ENCODE data around the gene MYL12B.
"Not testable (repeated sequence)": the region's sequence is repeated elsewhere in the genome, so short reads cannot be mapped to it uniquely, and the experiment has no call there.

MYL12B gene

DNA sequence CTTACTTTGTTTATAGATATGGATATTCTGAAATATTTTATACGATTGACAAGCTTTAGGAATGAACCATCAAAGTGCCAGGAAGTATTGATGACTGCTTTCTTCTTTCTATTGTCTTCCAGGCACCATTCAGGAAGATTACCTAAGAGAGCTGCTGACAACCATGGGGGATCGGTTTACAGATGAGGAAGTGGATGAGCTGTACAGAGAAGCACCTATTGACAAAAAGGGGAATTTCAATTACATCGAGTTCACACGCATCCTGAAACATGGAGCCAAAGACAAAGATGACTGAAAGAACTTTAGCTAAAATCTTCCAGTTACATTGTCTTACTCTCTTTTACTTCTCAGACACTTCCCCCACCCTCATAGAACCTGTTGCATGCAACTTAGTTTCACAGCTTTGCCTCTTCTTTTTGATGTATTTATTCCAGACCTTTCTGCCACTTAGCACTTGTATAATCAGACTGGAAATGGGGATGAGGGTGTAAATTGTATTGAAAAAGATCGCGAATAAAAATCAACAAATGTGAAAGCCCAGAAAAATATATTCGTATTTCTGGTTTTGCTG, 15.8 kb downstream of the MYL12B start:
- H3K9me3 ChIP-seq (ENCODE audit: control insufficient read depth in 2 of 2, low read length in 2 of 2); H3K4me3 ChIP-seq (ENCODE audit: low read length in 2 of 2); H3K4me1 ChIP-seq (ENCODE audit: control insufficient read depth in 2 of 2, insufficient read depth in 2 of 2, low read length in 2 of 2); H3K27me3 ChIP-seq (ENCODE audit: control insufficient read depth in 2 of 2, insufficient read depth in 2 of 2, low read length in 2 of 2); H3K9ac ChIP-seq (ENCODE audit: low read depth in 1 of 2, low read length in 2 of 2); H3K27ac ChIP-seq (ENCODE audit: low read depth in 2 of 2, low read length in 2 of 2): not testable (repeated sequence)
- peaks cover 50 to 54% of the 10 kb centered on the region in 2 donors for H3K36me3 ChIP-seq (ENCODE audit: control insufficient read depth in 2 of 2, insufficient read depth in 2 of 2, low read length in 2 of 2)

DNA sequence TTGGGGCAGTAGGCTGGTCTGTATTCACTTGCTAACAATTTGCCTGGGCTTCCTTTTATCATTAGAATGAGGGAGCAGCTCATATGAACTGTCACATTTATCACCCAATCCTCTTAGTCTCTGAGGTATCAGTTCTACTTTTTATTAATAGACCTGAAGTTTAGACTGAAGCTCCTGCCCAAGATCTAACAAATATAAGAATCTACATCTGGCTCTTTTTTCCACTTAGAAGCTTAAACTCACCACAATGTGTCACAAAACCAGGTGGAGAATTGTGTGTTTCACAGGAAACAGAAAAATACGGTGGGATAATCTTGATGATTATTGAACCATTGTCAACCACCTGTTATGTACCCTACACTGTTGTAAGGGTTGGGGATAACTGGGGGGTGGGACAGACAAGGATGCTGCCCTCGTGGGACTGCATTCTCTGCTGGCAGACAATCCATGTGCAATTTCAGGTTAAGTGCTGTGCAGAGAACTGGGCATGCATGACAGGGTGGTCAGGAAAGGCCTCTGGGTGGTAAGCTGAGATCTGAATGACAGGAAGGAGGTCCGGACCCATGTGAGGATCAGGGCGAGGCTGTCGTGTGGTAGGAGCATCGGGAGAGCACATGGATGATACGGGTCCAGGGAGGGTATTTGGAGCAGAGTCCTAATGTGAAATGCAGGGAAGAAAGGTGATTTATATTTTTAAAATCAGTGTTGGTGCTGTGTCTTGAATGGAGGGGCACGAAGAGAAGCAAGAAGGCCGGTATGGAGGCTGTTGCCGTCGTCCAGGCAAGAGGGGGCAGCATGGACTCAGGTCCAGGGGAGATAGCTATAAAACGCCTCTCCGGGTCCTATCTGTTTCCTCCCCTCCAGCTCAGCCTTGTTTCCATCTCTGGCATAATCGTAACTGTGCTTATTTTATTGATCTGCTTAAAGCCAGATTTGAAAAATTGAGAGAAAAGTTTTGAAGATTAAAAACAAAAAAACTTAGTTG, 17.6 kb downstream of the MYL12B start:
- no peak overlapping the region for H3K9ac ChIP-seq (ENCODE audit: low read depth in 1 of 2, low read length in 2 of 2)
- H3K4me1 ChIP-seq (ENCODE audit: control insufficient read depth in 2 of 2, insufficient read depth in 2 of 2, low read length in 2 of 2): no peaks in the 10 kb centered on the region

DNA sequence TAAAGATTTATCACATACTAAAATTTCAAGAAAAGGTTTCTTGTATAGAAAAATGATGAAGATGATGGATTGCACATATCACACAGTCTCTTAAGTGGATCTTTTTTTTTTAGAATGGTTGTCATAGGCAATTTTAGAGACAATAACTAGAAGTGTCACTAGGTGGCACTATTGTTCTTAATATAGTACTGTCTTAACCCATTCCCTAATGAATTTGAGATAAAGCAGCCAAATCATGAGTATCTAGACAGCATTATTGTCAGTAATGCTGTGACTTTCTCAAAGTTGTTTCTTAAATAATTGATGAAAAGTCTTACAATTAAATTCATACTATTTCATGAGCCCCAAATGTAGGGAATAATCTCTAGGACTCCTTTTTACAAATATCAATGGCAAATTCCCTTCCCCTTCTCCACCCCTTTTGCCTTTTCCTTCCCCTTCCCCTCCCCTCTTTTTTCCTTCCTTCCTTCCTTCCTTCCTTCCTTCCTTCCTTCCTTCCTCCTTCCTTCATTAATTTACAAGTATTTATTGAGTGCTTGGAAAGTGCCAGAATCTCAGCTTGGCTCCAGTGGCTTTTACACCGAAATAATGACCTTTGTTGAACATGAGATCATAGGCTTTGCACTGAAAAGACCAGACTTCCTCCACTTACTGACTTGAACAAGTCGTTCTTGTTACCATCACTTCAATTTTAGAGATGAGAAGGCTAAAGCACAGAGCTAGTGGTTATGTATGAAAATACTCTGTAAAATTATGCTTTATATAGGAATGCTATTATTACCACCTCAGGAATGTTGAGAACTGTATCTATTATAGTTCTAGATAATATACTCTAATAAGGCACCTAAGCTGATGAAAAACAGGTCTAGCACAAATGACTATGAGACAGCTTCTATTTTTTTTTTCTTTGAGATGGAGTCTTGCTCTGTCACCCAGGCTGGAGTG, 19.8 kb downstream of the MYL12B start:
- H3K27ac ChIP-seq (ENCODE audit: low read depth in 2 of 2, low read length in 2 of 2): no peak overlapping the region
- H3K4me3 ChIP-seq (ENCODE audit: low read length in 2 of 2): no peak overlapping the region
- H3K27me3 ChIP-seq (ENCODE audit: control insufficient read depth in 2 of 2, insufficient read depth in 2 of 2, low read length in 2 of 2): no peaks in the 10 kb centered on the region
- H3K9ac ChIP-seq (ENCODE audit: low read depth in 1 of 2, low read length in 2 of 2): no peak overlapping the region
- no peaks in the 10 kb centered on the region for H3K9me3 ChIP-seq (ENCODE audit: control insufficient read depth in 2 of 2, low read length in 2 of 2)
- peaks cover 14 to 20% of the 10 kb centered on the region in 2 donors for H3K36me3 ChIP-seq (ENCODE audit: control insufficient read depth in 2 of 2, insufficient read depth in 2 of 2, low read length in 2 of 2)
- no peaks in the 10 kb centered on the region for H3K4me1 ChIP-seq (ENCODE audit: control insufficient read depth in 2 of 2, insufficient read depth in 2 of 2, low read length in 2 of 2)

More for the DNA sequence above, 17.6 kb downstream of the MYL12B start:
- no peak overlapping the region for H3K4me3 ChIP-seq (ENCODE audit: low read length in 2 of 2)
- H3K9me3 ChIP-seq (ENCODE audit: control insufficient read depth in 2 of 2, low read length in 2 of 2): no peaks in the 10 kb centered on the region
- no peak overlapping the region for H3K27ac ChIP-seq (ENCODE audit: low read depth in 2 of 2, low read length in 2 of 2)
- no peaks in the 10 kb centered on the region for H3K27me3 ChIP-seq (ENCODE audit: control insufficient read depth in 2 of 2, insufficient read depth in 2 of 2, low read length in 2 of 2)
- H3K36me3 ChIP-seq (ENCODE audit: control insufficient read depth in 2 of 2, insufficient read depth in 2 of 2, low read length in 2 of 2): peaks cover 35 to 40% of the 10 kb centered on the region in 2 donors

DNA sequence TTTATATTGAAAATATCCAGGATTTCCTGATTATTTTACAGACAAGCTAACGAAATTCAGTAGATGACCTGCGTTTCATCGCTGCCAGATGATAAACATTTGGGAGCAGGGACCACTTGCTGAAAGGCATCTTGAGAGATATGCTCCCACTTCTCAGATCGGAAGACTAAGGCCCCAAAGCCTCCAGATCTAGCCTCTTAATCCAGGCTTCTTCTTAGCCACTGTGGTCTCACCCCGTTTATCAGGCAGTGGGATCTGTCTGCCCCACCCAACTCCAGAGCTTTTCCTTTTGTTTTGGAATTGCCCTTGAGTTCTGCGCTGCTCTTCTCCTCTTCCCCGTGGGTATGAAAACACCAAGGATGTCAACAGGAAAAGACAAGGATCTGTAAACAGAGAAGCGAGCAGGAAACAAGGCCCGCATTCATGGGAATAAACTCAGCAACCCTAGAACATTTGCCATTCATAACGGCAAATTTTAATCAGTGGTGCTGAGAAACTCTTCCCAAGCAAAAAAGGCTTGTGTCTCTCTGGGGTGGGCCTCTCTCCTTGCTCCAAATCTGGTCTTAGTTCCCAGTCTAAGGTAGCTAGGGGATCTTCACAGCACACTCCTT, 21.4 kb downstream of the MYL12B start:
- peak overlapping the region in 1 of 2 donors; percentile 52 for H3K27ac ChIP-seq (ENCODE audit: low read depth in 2 of 2, low read length in 2 of 2)
- no peak overlapping the region for H3K4me3 ChIP-seq (ENCODE audit: low read length in 2 of 2)
- no peak overlapping the region for H3K9ac ChIP-seq (ENCODE audit: low read depth in 1 of 2, low read length in 2 of 2)

DNA sequence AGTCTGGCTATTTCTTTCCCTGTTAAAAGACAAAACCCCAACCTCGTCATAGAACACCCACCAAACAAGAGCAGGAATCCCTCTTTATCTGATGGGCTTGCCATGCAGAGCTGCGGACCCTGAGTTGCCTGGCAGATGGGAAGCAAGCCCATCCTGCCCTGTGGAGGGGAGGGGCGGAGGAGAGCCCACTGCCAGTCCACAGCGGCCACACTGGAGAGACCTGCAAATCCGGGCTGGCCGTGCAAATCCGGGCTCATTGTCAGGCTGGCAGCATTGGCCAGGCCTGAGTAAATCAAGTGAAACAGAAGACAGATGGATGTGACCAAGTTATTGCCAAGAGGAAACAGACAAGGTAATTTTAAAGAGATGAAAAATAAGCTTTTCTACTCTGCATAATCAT, 22.0 kb downstream of the MYL12B start:
- no peak overlapping the region for H3K9ac ChIP-seq (ENCODE audit: low read depth in 1 of 2, low read length in 2 of 2)
- no peaks in the 10 kb centered on the region for H3K27me3 ChIP-seq (ENCODE audit: control insufficient read depth in 2 of 2, insufficient read depth in 2 of 2, low read length in 2 of 2)
- no peak overlapping the region for H3K4me3 ChIP-seq (ENCODE audit: low read length in 2 of 2)
- H3K9me3 ChIP-seq (ENCODE audit: control insufficient read depth in 2 of 2, low read length in 2 of 2): no peaks in the 10 kb centered on the region
- no peaks in the 10 kb centered on the region for H3K4me1 ChIP-seq (ENCODE audit: control insufficient read depth in 2 of 2, insufficient read depth in 2 of 2, low read length in 2 of 2)
- H3K36me3 ChIP-seq (ENCODE audit: control insufficient read depth in 2 of 2, insufficient read depth in 2 of 2, low read length in 2 of 2): no peaks in the 10 kb centered on the region
- H3K27ac ChIP-seq (ENCODE audit: low read depth in 2 of 2, low read length in 2 of 2): peak overlapping the region in 1 of 2 donors; percentile 52

More for the DNA sequence above, 21.4 kb downstream of the MYL12B start:
- Histone ChIP-seq H3K36me3 (ENCODE audit: control insufficient read depth in 2 of 2, insufficient read depth in 2 of 2, low read length in 2 of 2) (peaks cover 3 to 5% of the 10 kb centered on the region in 2 donors), H3K27me3 (ENCODE audit: control insufficient read depth in 2 of 2, insufficient read depth in 2 of 2, low read length in 2 of 2) (no peaks in the 10 kb centered on the region), H3K9me3 (ENCODE audit: control insufficient read depth in 2 of 2, low read length in 2 of 2) (no peaks in the 10 kb centered on the region), H3K4me1 (ENCODE audit: control insufficient read depth in 2 of 2, insufficient read depth in 2 of 2, low read length in 2 of 2) (no peaks in the 10 kb centered on the region)

DNA sequence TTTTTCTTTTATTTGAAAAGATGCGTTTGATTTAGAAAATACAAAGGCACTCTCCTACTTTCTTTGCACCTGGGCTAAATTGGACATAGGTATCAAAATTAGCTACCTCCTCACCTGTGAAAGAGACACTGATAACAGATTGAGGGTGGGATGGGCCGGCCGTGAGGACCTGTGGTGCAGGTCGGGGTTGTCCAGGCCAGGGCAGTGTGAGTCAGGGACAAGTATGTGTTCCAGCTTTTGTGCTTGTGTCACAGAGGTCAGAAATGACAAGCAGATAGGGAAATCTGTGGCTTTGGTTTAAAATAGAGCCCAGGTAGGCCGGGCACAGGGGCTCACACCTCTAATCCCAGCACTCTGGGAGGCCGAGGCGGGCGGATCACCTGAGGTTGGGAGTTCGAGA, 22.6 kb downstream of the MYL12B start:
- Histone ChIP-seq H3K9me3 (ENCODE audit: control insufficient read depth in 2 of 2, low read length in 2 of 2) (no peaks in the 10 kb centered on the region), H3K36me3 (ENCODE audit: control insufficient read depth in 2 of 2, insufficient read depth in 2 of 2, low read length in 2 of 2) (no peaks in the 10 kb centered on the region), H3K27me3 (ENCODE audit: control insufficient read depth in 2 of 2, insufficient read depth in 2 of 2, low read length in 2 of 2) (no peaks in the 10 kb centered on the region), H3K4me1 (ENCODE audit: control insufficient read depth in 2 of 2, insufficient read depth in 2 of 2, low read length in 2 of 2) (no peaks in the 10 kb centered on the region), H3K4me3 (ENCODE audit: low read length in 2 of 2) (no peak overlapping the region), H3K9ac (ENCODE audit: low read depth in 1 of 2, low read length in 2 of 2) (no peak overlapping the region), H3K27ac (ENCODE audit: low read depth in 2 of 2, low read length in 2 of 2) (no peak overlapping the region)

DNA sequence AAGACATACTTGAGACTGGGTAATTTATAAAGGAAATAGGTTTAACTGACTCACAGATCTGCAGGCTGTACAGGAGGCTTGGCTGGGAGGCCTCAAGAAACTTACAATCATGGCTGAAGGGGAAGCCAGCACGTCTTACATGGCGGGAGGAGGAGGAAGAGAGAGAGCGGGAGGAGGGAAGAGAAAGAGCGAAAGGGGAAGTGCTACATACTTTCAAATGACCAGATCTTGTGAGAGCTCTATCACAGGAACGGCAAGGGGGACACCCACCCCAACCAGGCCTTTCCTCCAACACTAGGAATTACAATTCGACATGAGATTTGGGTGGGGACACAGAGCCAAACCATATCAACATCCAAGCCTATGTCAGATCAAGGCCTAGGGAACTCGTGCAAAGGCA, 24.2 kb downstream of the MYL12B start:
- Histone ChIP-seq H3K27me3 (ENCODE audit: control insufficient read depth in 2 of 2, insufficient read depth in 2 of 2, low read length in 2 of 2) (no peaks in the 10 kb centered on the region), H3K9ac (ENCODE audit: low read depth in 1 of 2, low read length in 2 of 2) (no peak overlapping the region), H3K36me3 (ENCODE audit: control insufficient read depth in 2 of 2, insufficient read depth in 2 of 2, low read length in 2 of 2) (no peaks in the 10 kb centered on the region), H3K4me3 (ENCODE audit: low read length in 2 of 2) (no peak overlapping the region), H3K9me3 (ENCODE audit: control insufficient read depth in 2 of 2, low read length in 2 of 2) (no peaks in the 10 kb centered on the region), H3K27ac (ENCODE audit: low read depth in 2 of 2, low read length in 2 of 2) (no peak overlapping the region), H3K4me1 (ENCODE audit: control insufficient read depth in 2 of 2, insufficient read depth in 2 of 2, low read length in 2 of 2) (no peaks in the 10 kb centered on the region)

DNA sequence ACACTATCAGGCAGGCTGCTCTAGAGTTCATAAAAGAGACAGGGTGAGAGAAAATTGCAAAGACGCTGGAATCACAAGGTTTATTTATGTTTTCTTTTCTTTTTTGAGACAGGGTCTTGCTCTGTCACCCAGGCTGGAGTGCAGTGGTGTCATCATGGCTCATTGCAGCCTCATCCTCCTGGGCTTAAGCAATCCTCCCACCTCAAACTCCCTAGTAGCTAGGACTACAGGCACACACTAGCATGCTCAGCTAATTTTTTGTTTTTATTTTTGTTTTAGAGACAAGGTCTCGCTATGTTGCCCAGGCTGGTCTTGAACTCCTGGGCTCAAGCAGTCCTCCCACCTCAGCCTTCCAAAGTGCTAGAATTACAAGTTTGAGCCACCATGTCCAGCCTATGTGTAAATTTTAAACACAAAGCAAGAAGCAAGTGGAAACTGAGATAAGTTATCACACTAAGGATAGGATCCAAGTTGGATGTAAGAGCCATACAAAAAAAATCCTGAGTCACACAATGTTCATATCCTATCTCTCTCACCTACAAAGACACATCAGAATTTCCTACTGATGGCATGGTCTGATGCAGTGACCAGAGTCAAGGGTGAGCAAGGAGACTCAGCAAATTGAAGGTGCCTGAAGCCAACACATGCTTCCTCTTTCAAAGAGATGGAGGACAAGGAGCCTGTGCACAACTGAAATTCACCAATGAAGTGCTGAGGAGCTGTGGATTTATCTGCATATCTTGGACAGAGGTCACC, 31.4 kb downstream of the MYL12B start:
- H3K4me3 ChIP-seq (ENCODE audit: low read length in 2 of 2): no peak overlapping the region
- H3K4me1 ChIP-seq (ENCODE audit: control insufficient read depth in 2 of 2, insufficient read depth in 2 of 2, low read length in 2 of 2): peaks cover 0 to 6% of the 10 kb centered on the region in 2 donors
- H3K36me3 ChIP-seq (ENCODE audit: control insufficient read depth in 2 of 2, insufficient read depth in 2 of 2, low read length in 2 of 2): no peaks in the 10 kb centered on the region
- H3K27me3 ChIP-seq (ENCODE audit: control insufficient read depth in 2 of 2, insufficient read depth in 2 of 2, low read length in 2 of 2): no peaks in the 10 kb centered on the region
- H3K9me3 ChIP-seq (ENCODE audit: control insufficient read depth in 2 of 2, low read length in 2 of 2): no peaks in the 10 kb centered on the region
- H3K9ac ChIP-seq (ENCODE audit: low read depth in 1 of 2, low read length in 2 of 2): no peak overlapping the region
- no peak overlapping the region for H3K27ac ChIP-seq (ENCODE audit: low read depth in 2 of 2, low read length in 2 of 2)

DNA sequence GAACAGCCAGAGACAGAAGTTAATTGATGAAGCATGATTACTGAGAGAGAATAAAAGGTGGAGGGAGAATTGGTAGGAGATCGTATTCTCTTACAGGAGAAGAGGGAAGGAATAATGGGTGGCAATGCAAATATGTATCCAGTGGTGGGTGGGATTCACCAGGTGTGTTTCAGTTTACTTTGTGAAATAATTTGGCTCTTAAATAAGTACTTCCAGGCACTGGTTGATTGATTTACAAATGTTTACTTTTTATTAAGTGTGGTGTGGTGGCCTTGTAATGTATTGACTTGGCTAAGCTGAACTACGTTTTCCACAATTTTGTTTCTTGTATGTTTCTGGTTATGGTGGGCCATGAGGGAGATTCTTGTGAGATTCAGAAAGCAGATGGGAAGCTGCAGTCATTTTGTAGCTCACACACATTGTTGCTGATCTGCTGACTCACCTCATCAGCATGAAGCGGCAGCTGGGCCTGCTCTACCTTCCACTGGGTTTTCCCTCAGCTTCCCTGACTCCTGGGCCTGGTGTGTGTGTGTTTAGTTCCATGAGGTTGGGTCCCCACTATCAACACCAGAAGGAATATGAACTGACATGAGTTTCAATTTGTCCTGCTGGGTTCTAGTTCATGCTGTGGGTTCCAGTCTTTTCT, 32.6 kb downstream of the MYL12B start:
- Histone ChIP-seq H3K4me3 (ENCODE audit: low read length in 2 of 2) (no peak overlapping the region), H3K9me3 (ENCODE audit: control insufficient read depth in 2 of 2, low read length in 2 of 2) (no peaks in the 10 kb centered on the region), H3K4me1 (ENCODE audit: control insufficient read depth in 2 of 2, insufficient read depth in 2 of 2, low read length in 2 of 2) (peaks cover 0 to 6% of the 10 kb centered on the region in 2 donors), H3K36me3 (ENCODE audit: control insufficient read depth in 2 of 2, insufficient read depth in 2 of 2, low read length in 2 of 2) (no peaks in the 10 kb centered on the region), H3K27me3 (ENCODE audit: control insufficient read depth in 2 of 2, insufficient read depth in 2 of 2, low read length in 2 of 2) (peaks cover 0 to 4% of the 10 kb centered on the region in 2 donors), H3K27ac (ENCODE audit: low read depth in 2 of 2, low read length in 2 of 2) (no peak overlapping the region), H3K9ac (ENCODE audit: low read depth in 1 of 2, low read length in 2 of 2) (no peak overlapping the region)

Data from mucosa of rectum (tissue), 2 donors.